ENCODE measurements around the gene RNF220. TPM values are rescaled to one million over a fixed set of nuclear protein-coding genes. Genes with fewer than 3 reads are reported as not detected.

Gene RNF220
- total RNA-seq, 4 donors from 2014 or later = 53.5 to 112 (median 61.9) TPM

DNA sequence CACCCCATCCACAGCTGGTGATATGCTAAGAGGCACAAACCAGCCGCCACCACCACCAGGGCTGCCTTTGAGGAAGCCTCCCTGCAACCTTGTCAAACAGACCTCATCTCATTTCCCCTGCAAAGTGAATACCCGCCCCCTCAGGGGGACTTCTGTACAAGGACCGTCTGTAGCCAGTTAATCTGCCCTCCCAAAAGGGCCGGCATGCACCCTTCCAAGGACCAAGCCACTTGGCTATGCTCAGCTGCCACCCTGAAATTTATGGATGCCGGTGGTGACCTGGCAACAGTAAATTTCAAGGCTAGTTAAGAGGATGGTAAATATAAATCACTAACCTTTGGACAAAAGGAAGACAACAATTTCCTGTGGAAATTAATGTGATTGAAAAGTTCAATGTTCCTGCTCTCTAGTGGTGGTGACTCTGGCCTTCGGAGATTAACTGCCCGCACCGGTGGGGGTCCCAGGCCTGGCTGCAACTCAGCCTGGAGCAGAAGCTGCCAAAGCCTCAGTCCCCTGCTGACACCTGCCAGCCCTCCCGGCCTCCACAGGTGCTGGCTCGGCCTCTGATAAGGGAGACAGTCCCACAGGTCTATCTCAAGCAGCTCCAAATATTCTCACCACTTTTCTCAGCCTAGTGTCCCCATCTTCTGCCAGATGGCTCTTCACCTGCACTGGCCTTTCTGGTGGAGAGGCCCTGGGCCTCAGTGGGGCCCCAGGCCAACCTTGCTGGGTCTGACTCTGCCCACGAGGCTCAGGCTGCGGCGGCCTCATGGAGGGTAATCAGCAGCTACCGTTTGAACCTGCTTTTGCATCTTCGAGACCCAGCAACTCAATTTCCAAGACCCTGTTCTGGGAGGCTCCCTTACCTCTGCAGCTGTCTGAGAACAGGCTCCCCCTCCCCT, 257.0 kb downstream of the RNF220 start:
- TF ChIP-seq, protein P1, sequence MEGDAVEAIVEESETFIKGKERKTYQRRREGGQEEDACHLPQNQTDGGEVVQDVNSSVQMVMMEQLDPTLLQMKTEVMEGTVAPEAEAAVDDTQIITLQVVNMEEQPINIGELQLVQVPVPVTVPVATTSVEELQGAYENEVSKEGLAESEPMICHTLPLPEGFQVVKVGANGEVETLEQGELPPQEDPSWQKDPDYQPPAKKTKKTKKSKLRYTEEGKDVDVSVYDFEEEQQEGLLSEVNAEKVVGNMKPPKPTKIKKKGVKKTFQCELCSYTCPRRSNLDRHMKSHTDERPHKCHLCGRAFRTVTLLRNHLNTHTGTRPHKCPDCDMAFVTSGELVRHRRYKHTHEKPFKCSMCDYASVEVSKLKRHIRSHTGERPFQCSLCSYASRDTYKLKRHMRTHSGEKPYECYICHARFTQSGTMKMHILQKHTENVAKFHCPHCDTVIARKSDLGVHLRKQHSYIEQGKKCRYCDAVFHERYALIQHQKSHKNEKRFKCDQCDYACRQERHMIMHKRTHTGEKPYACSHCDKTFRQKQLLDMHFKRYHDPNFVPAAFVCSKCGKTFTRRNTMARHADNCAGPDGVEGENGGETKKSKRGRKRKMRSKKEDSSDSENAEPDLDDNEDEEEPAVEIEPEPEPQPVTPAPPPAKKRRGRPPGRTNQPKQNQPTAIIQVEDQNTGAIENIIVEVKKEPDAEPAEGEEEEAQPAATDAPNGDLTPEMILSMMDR (IDR thresholded peaks at IDR 0.05; ENCODE audit: low read depth) = no peak

GRCh38 chr1:44662683-44663030, 257.6 kb downstream of the RNF220 start:
- TF ChIP-seq, protein P1 (IDR thresholded peaks at IDR 0.05; ENCODE audit: low read depth) = no peak

DNA sequence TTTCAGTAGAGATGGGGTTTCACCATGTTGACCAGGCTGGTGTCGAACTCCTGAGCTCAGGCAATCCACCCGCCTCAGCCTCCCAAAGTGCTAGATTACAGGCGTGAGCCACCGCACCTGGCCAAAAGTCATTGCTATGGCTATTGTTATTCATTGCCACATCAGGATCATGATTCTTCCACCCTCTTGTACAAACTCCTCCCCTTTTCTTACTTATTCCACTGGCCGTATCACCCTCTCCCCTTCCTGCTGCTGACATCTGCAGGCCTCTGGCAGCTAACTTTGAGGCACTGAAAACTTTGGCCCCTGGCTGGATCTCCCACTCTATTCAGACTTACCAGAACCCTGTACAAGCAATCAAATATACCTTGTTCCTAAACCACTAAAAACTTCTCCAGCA, 258.4 kb downstream of the RNF220 start:
- TF ChIP-seq, protein P1 (IDR thresholded peaks at IDR 0.05; ENCODE audit: low read depth) = no peak

DNA sequence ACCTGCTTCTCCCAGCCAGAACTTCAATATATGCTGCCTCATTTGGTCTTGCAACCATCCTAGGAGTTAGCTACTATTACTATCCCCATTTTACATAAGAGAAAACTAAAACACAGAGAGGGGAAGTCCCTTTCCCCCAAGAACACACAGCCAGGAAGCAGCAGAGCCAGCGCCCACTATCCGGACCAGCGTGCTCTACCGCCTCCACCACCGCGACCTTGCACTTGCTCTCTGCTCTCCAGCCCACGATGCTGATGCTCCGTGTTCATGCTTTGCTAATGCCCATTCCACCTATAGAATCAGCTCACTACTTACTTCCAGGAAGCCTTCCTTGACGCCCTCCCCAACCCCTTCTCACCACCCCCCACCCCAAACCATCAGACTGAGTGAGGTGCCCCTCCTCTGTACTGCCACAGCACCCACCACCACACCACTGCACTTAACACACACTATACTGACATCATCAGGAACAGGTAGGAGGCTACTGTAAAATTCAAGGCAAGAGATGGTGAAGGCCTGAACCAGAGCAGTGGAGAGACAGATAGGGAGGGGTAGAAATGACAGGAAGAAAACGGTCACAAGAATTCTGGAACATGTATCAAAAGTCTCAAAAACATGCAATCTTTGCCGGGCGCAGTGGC, 259.8 kb downstream of the RNF220 start:
- TF ChIP-seq, protein P1 (IDR thresholded peaks at IDR 0.05; ENCODE audit: low read depth) = no peak

- TF ChIP-seq, protein P1 (IDR thresholded peaks at IDR 0.05; ENCODE audit: low read depth) = no peak
These were observed 265.9 kb downstream of the RNF220 start for GRCh38 chr1:44670751-44671640.

GRCh38 chr1:44672254-44672955, 267.4 kb downstream of the RNF220 start:
- TF ChIP-seq, protein P1 (IDR thresholded peaks at IDR 0.05; ENCODE audit: low read depth) = no peak
